ENCODE measurements around the gene BMPR1A. TPM values are rescaled to one million over a fixed set of nuclear protein-coding genes. Genes with fewer than 3 reads are reported as not detected.

Gene BMPR1A
- total and polyA plus RNA-seq, 2 of the 13 experiments (the other 11 are each of a cell fraction or from before 2014, with no cell fraction given), result 17.8 to 44.2 TPM

- TF ChIP-seq USF2 (IDR thresholded peaks at IDR 0.05; ENCODE audit: low read depth, low read length) (0 out of 2 replicates have a peak, but pooled peaks have one; percentile 1), USF2 (CRISPR knock-in tag; IDR thresholded peaks at IDR 0.05; ENCODE audit: borderline replicate concordance) (no peak), SKI (IDR thresholded peaks at IDR 0.05; ENCODE audit: partially characterized antibody) (no peak), ZNF543 (CRISPR knock-in tag; IDR thresholded peaks at IDR 0.05) (peak; percentile 67; the same call in 1 of the 2 replicates), SOX6 (IDR thresholded peaks at IDR 0.05) (no peak), SOX6 (CRISPR knock-in tag; IDR thresholded peaks at IDR 0.05) (peak; percentile 61; the same call in 1 of the 2 replicates), SOX13 (IDR thresholded peaks at IDR 0.05) (no peak), SOX13 (CRISPR knock-in tag; conservative IDR thresholded peaks at IDR 0.05 in 1 of 2, IDR thresholded peaks at IDR 0.05 in 1 of 2) (peak in 1 of 2 experiments; percentile 10; a peak in 1 of 4 replicates), FOXK2 (IDR thresholded peaks at IDR 0.05) (no peak), FOXA3 (CRISPR knock-in tag; IDR thresholded peaks at IDR 0.05) (0 out of 2 replicates have a peak, but pooled peaks have one; percentile 16), PTBP1 (IDR thresholded peaks at IDR 0.05; ENCODE audit: low read depth, low read length, poor library complexity, severe bottlenecking) (peak; percentile 67), ZNF710 (CRISPR knock-in tag; IDR thresholded peaks at IDR 0.05; ENCODE audit: borderline replicate concordance) (peak; percentile 54; the same call in 1 of the 2 replicates), MLLT10 (CRISPR knock-in tag; IDR thresholded peaks at IDR 0.05) (no peak), UBTF (CRISPR knock-in tag; IDR thresholded peaks at IDR 0.05) (peak; percentile 91), TSC22D2 (CRISPR knock-in tag; IDR thresholded peaks at IDR 0.05; ENCODE audit: borderline replicate concordance) (peak; percentile 25; the same call in 1 of the 2 replicates), TBX3 (IDR thresholded peaks at IDR 0.05; ENCODE audit: borderline replicate concordance) (no peak), HIC2 (CRISPR knock-in tag; IDR thresholded peaks at IDR 0.05; ENCODE audit: low read depth) (no peak), GRHL1 (CRISPR knock-in tag; conservative IDR thresholded peaks at IDR 0.05) (no peak)
These were observed 494 bp upstream of the BMPR1A start (continued) for GRCh38 chr10:86755740-86756510.

Measured in HepG2 (cell line).